ENCODE results near the gene SAP30BP. TPM values are rescaled to one million over a fixed set of nuclear protein-coding genes. Genes with fewer than 3 reads are reported as not detected.

SAP30BP gene
- total RNA-seq, 4 donors from 2014 or later: 33.9 to 72.7 (median 44.4) TPM

- no peak for DNase-seq
- Histone ChIP-seq H3K4me3 (no peak overlapping the region), H3K4me1 (peaks cover 11 to 37% (median 21%) of the 10 kb centered on the region in 3 donors), H3K27ac (peak overlapping the region; percentile 2 to 82 (median 62)), H3K27me3 (no peaks in the 10 kb centered on the region), H3K36me3 (peaks cover 38 to 70% (median 39%) of the 10 kb centered on the region in 3 donors), H3K9me3 (no peaks in the 10 kb centered on the region)
- no peak for TF ChIP-seq CTCF (IDR thresholded peaks at IDR 0.05)
- TF ChIP-seq POLR2A (IDR thresholded peaks at IDR 0.05): no peak
- WGBS, 2 donors: 17 to 44% methylated on average over 2 to 3 of the region's 12 CpGs
- intact Hi-C loops (cut with DNase I): no loop called here
Observed at GRCh38 chr17:75707079-75707571, 40.0 kb downstream of the SAP30BP start.

- DNase-seq: no peak
- WGBS, 2 donors: 52 to 56% methylated on average over 2 of the region's 2 CpGs
- peaks cover 0 to 37% (median 0%) of the 10 kb centered on the region in 4 donors for H3K27me3 ChIP-seq
- intact Hi-C loops (cut with DNase I): no loop called here
- H3K4me1 ChIP-seq: peaks cover 3 to 8% (median 6%) of the 10 kb centered on the region in 3 donors
- no peak for TF ChIP-seq POLR2A (IDR thresholded peaks at IDR 0.05)
- TF ChIP-seq CTCF (IDR thresholded peaks at IDR 0.05): no peak
- peaks cover 0 to 17% (median 0%) of the 10 kb centered on the region in 3 donors for H3K36me3 ChIP-seq
- no peak overlapping the region for H3K27ac ChIP-seq
- no peak overlapping the region for H3K4me3 ChIP-seq
- H3K9me3 ChIP-seq: no peaks in the 10 kb centered on the region
Observed at GRCh38 chr17:75712446-75712845, 45.3 kb downstream of the SAP30BP start.

GRCh38 chr17:75719732-75720131, 52.6 kb downstream of the SAP30BP start:
- 95 to 100% methylated on average over 1 to 2 of the region's 2 CpGs for WGBS, 2 donors
- peaks cover 3 to 7% (median 4%) of the 10 kb centered on the region in 3 donors for H3K36me3 ChIP-seq
- no peak for DNase-seq

GRCh38 chr17:75720656-75721462, 53.7 kb downstream of the SAP30BP start, which contains the start of gene ITGB4:
Gene ITGB4, plus strand, starts transcription at chr17:75721459. Its CDS starts 3,245 bp downstream, at chr17:75724704.
- peaks cover 21 to 54% (median 29%) of the 10 kb centered on the region in 3 donors for H3K4me1 ChIP-seq
- peak within 1 kb of the TSS; percentile 94 to 97 (median 96) for H3K27ac ChIP-seq
- peak within 1 kb of the TSS; percentile 60 to 73 (median 70) for H3K4me3 ChIP-seq
- peak in 2 of 4 donors; percentile 44 to 53 for TF ChIP-seq POLR2A (IDR thresholded peaks at IDR 0.05)
- TF ChIP-seq CTCF (IDR thresholded peaks at IDR 0.05): peak in 1 of 6 experiments; percentile 1
- DNase-seq: no peak
- 4 to 11% methylated on average over 7 of the region's 70 CpGs for WGBS, 2 donors
- H3K9me3 ChIP-seq: no peaks in the 10 kb centered on the region
- H3K27me3 ChIP-seq: peaks cover 0 to 69% (median 0%) of the 10 kb centered on the region in 4 donors
- peaks cover 11 to 19% (median 12%) of the 10 kb centered on the region in 3 donors for H3K36me3 ChIP-seq
- intact Hi-C loops (cut with DNase I): no loop called here

More at GRCh38 chr17:75719732-75720131, 52.6 kb downstream of the SAP30BP start:
- no peak for TF ChIP-seq CTCF (IDR thresholded peaks at IDR 0.05)
- no peak for TF ChIP-seq POLR2A (IDR thresholded peaks at IDR 0.05)
- Histone ChIP-seq H3K27me3 (peaks cover 0 to 80% (median 0%) of the 10 kb centered on the region in 4 donors), H3K9me3 (no peaks in the 10 kb centered on the region), H3K4me1 (peaks cover 20 to 49% (median 29%) of the 10 kb centered on the region in 3 donors), H3K4me3 (no peak overlapping the region), H3K27ac (peak overlapping the region in 1 of 4 donors; percentile 96)
- intact Hi-C loops (cut with DNase I): no loop called here

All from esophagus squamous epithelium (tissue), 5 donors.